NOMO-1 (cell line): ENCODE results near the gene CHD2.

Source experiments
- DNase-seq, 2 experiments: peaks; one replicate each; lab custom pipeline; 2025; ENCODE audit not compliant: unreplicated experiment in 2 of 2; lab: John Stamatoyannopoulos, UW

Gene CHD2

GRCh38 chr15:92928225-92928750, 28.2 kb downstream of the CHD2 start:
- DNase-seq, result no peak

DNA sequence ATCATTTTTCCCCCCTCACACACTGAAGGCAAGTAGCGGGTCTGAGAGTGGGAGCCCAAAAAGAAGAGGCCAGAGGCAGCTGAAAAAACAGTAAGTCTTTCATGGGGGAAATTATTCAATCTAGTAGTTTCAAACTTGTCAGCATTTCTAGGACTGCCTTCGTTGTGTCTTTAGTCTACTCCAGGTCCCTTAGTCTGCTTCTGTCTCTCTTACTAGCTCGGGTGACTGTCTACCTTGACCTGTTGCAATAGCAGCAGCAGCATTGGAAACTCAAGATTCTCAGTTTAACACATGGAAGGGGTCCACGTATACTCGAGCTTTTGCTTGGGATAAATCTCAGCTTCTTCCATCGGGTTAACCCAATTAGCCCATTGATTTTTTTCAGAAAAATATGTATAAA, 28.9 kb downstream of the CHD2 start:
- no peak for DNase-seq

DNA sequence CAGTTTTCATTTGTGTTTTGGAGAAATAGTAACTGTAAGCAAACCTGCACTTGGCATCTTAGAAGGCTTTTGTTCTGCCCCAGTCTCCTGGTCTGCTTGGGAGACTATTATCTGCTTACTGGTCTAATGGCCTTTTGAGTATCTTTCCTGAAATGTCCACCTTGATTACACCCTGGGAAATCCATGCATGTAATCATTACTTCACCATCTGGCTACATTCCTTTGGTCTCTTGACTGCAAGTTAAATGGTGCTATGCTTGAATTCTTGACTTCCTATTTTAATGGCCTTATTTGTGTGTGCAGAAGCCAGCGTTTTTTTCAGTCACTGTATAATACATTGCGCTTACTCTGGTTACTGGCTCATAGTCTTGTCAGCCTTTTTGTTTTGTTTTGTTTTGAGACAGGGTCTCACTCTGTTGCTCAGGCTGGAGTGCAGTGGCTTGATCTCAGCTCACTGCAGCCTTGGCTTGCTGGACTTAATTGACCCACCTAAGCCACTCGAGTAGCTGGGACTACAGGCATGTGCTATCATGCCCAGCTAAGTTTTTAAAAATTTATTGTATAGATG, 30.0 kb downstream of the CHD2 start:
- DNase-seq, result no peak

- DNase-seq, result no peak
Measured at GRCh38 chr15:92930776-92931175, 30.7 kb downstream of the CHD2 start.

DNA sequence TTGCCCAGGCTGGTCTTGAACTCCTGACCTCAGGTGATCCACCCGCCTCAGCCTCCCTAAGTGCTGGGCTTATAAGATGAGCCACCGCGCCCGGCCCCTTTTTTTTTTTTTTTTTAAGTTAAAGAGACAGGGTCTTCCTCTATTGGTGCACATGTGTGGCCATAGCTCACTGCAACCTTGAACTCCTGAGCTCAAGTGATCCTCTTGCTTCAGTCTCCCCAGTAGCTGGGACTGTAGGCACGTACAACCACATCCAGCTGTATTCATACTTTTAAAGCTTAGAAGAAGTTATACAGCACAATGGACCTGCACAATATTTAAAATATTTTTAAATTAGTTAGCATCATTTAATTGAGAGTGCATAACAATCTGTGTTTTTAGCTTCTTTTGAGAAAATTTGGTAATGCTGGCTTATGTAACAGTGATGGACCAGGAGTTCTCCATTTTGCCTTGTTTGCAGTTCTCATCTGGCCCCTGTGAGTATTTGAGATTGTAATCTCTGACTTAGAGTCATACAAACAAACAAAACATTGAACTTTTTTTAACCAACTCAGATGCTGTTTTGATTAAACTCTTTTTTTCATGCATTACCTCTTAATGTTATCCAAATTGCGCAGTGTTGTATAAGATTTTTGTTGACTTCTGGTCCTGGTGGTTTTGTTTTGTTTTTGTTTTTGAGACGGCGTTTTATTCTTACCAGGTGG, 33.0 kb downstream of the CHD2 start:
- no peak for DNase-seq

GRCh38 chr15:92933831-92934230, 33.7 kb downstream of the CHD2 start:
- no peak for DNase-seq

GRCh38 chr15:92934716-92935115, 34.6 kb downstream of the CHD2 start:
- DNase-seq, result no peak

DNA sequence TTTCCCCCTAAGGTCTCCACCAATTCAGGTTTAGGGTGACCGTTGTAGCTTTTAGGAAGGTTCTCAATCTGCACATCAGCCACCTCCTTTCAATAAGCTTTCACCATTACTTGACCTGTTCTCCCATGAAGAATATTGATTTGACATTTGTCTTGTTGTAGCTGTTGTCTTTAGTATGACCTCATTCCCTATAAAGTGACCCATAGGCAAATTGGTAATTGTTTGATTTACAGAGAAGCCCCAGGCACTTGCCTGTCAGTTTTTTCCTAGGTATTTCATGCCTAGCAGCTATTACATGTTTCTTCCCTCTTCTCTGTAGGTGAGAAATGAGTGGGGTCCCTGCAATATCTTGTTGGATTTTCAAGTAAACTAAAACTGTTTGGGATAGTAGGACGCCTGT, 36.0 kb downstream of the CHD2 start:
- no peak for DNase-seq

DNA sequence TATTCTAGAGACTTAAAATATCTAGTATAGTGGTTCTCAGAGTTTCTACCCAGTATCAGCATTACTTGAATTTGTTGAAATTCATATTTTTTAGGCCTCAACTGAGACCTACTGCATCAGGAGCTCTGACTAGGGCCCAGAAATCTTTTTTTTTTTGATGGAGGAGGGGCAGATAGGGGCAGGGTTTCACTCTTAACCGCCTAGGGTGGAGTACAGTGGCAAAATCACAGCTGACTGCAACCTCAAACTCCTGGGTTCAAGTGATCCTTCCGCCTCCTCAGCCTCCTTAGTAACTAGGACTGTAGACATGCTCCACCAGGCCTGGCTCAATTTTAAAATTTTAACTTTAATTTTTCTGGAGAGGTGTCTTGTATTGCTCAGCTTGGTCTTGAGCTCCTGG, 36.6 kb downstream of the CHD2 start:
- no peak for DNase-seq

DNA sequence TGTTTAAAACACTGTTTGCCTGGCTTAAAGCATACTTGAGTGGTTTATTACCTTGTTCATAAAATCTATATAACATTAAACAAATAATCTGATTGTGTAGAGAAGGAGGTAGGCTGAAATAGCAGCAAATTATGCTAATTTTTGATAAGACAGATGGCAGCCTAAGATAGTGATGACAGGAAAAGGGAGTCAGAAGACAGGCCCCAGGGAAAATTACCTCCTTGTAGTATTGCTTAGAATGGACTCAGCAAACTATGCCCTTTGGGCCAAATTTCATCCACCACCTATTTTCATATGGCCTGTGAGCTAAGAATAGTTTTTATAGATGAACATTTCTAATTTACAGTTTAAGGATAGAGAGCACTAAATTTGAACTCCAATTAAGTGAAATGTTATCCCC, 37.8 kb downstream of the CHD2 start:
- no peak for DNase-seq

DNA sequence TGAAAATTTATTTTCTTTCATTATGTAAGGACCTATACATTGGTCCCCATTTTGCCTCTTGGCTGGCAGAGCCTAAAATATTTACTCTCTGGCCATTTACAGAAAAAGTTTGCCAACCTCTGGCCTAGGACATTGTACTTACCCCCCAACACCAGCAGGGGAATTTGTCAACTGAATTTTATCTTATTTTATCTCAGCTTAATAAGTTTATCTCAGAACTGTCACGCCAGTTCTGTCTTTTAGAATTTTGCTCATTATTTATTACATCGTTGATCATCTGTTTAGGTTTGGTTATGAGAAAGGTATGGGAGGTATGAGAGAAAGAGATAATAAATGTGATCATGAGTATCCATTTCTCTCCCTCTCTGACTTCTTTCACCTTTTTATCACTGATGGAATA, 38.3 kb downstream of the CHD2 start:
- DNase-seq, result no peak

- no peak for DNase-seq
Measured at GRCh38 chr15:92941668-92942067, 41.5 kb downstream of the CHD2 start.

- DNase-seq, result no peak
Measured at GRCh38 chr15:92942706-92943105, 42.6 kb downstream of the CHD2 start.

DNA sequence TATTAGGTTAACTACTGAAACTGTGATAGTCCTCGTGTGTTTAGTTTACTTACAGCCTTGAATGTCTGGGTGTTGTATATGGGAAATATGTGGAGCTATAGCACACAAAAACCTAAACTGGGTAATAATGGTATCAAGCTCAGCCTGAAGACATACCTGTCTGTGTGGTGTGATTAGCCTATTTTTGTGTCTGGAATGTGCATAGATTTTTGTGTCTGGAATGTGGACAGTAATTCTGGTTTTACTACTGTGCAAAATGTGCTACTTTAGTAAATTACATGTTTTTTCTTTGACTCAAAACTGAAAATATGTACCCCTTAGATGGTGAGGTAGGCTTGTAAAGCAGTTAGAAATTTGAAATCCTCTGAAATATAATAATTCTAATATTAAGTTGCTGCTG, 43.5 kb downstream of the CHD2 start:
- no peak for DNase-seq

DNA sequence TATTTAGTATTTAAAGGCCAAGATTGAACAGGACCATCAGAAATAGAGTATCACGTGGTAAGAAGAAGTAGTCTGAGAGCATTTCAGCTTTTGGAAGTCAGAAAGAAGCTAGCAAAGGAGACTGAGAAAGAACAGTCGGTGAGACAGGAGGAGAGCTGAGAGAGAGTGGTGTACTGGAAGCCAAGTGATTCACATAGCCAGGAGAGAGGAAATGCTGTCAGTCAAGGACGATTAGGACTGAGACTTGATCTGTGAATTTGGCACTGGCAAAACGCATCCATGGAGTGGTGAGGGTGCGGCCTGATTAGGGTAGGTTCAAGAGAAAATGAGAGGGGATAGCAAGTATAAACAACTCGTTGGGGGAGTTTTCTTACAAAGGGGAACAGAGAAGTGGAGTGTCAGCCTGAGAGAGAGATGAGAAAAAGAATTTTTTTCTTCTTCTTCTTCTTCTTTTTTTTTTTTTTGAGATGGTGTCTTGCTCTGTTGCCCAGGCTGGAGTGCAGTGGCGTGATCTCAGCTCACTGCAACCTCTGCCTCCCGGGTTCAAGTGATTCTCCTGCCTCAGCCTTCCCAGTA, 44.9 kb downstream of the CHD2 start:
- no peak for DNase-seq

- no peak for DNase-seq
Measured at GRCh38 chr15:92947071-92947730, 47.1 kb downstream of the CHD2 start.

- no peak for DNase-seq
Measured at GRCh38 chr15:92949604-92950249, 49.6 kb downstream of the CHD2 start.

DNA sequence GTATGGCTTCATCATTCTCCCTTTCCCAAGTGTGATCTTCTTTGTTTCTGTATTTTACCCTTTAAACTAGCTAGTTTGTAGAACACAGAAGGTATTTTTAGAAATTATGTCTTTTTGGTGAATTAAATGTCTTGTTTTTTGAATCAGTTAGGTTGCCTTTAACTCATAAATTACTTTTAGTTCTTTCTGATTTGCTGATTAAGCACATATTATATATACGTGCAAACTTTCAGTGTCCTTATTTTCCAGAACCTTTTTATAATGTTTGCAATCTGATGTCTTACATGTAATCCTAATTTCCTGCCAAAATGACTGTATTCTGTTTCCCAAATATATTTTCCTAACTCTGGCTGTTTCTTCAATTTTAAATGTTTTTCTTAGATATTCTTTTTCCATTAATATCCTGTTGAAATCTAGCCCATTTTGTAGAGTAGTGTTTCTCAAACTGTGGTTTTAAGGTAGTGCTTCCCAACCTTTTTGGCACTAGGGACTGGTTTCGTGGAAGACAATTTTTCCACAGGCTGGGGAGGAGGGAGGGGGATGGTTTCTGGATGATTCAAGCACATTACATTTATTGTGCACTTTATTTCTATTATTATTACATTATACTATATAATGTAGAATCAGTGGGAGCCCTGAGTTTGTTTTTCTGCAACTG, 51.8 kb downstream of the CHD2 start:
- no peak for DNase-seq

DNA sequence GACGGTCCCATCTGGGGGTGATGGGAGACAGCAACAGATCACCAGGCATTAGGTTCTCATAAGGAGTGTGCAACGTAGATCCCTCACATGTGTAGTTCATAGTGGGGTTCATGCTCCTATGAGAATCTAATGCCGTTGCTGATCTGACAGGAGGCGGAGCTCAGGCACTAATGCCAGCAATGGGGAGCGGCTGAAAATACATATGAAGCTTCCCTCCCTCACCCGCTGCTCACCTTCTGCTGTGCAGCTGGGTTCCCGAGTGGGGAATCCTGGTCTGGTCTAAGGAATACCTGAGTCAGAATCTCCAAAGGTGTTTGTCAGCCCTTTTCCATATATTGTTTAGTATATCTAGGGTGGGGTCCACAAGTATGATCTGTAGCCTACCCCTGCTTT, 52.3 kb downstream of the CHD2 start:
- no peak for DNase-seq

- no peak for DNase-seq
Measured at GRCh38 chr15:92953566-92953965, 53.4 kb downstream of the CHD2 start.

DNA sequence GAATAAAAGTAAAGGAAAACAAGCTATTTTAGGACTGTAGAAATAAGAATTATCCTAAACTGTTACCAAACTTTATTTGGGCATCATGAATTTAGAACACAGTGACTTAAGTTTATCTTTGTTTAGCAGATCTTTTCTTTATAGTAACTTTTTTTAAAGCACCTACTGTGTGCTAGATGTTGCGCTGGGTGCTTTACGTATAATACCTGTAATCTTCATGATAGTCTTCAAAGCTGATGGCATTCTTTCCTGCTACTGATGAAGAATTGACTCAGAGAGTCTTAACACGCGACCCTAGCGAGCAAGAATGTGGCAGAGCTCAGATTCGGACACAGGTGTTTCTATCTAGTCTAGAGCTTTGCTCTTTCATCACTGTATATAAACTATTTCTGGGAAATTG, 53.9 kb downstream of the CHD2 start:
- DNase-seq, result no peak
